Measurements from ENCODE around the gene BAZ1B. TPM values are rescaled to one million over a fixed set of nuclear protein-coding genes. Genes with fewer than 3 reads are reported as not detected.
A peak's percentile ranks its signal among the peaks of the same experiment; 100 is the strongest.

Gene BAZ1B
- total and polyA plus RNA-seq, 2 of the 4 experiments (the other 2 are of a cell fraction) = 20.2 to 45.0 TPM

DNA sequence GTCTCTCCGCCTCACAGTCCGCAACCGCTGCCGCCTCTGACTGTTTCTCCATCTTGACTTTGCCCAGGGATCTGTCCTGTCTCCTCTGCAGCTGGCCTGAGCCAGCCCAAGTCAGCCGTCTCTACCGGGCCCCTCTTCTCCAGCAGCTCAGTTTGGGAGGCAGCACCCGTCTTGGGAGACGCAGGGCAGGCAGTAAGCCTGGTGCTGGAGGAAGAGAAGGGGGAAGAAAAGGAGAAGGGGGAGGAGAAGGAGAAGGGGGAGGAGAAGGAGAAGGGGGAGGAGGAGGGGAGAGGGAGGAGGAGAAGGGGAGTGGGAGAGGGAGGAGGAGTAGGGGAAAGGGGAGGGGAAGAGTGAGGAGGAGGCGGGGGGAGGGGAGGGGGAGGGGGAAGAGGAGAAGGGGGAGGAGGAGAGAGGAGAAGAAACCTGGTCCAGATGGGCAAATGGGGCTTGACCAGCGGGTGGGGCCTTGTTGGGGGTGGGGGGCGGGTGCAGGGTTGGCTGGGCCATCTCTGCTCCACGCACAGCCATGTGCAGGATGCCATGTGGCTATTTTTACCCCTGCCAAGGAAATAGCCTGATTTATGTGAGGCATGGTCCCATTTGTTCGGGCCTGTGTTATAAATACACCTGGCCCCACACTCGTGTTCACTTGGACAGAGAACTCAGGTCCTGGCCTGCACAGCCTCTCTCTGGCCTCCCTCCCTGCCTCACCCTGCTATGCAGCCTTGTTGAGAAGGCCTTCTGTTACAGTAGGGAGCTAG is 124.4 kb downstream of the BAZ1B start (continued):
- TF ChIP-seq SMC3 (IDR thresholded peaks at IDR 0.05; ENCODE audit: low read depth, low read length) = no peak

DNA sequence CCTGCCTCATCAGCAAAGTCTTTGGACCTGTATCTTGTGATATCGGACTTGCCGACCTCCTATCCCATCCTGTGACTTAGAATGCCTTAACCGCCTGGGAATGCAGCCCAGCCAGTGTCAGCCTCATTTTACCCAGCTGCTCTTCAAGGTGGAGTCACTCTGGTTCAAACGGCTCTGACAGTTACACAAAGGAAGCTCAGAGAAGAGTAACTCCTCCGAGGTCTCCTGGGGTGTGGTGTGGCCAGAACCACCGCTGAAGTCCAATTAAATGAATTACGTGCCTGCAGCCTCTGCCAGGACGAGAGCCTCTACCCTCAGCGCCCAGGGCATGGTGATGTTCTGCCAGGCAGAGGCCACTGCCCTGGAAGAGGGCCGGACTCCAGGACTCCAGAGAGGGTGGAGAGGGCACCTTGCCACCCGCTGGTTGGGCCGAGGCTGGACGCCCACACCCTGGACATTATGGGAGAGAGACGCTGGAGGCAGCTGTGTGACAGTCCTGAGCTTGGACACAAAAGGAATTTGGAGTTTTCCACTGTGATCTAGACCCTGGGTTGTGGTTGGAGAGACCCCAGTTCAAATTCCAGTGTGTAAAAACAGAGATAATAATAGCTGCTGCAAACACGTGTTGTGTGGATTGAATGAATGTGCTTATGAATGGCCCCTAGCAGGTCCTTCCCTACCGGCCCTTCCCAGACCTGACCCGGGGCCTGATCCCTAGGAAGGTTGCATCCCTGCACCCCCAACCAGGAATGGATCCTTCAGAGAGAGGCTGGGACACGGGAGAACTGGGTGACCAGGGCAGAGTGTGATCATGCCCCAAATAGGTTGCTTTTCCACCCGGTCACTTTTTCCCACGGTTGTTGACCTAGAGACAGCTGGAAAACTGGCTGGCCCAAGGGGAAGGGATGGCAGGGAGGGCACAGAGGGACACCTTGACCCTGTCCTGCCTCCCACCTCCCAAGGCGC is 126.3 kb downstream of the BAZ1B start:
- no peak overlapping the region for H3K18ac ChIP-seq (ENCODE audit: low read depth, low read length)
- no peak overlapping the region for H3K9ac ChIP-seq (ENCODE audit: low read depth, low read length)
- DNase-seq (no peak), ATAC-seq (ENCODE audit: low read depth) (no peak)
- ChIA-PET POLR2A (ENCODE audit: unreplicated experiment) (no interaction called here), CTCF (interaction anchor here (0.9 kb wide), 1 partner anchor 53 kb away, joined by 3 read pairs; no protein-coding TSS in a partner anchor)
- intact Hi-C loops (cut with micrococcal nuclease) = no loop called here
- no peak overlapping the region for H3K4ac ChIP-seq (ENCODE audit: low read depth, low read length)
- no peaks in the 10 kb centered on the region; the same call in 1 of the 2 replicates for H3K4me1 ChIP-seq (ENCODE audit: control insufficient read depth, insufficient read depth, low read length)
- dilution Hi-C loops (cut with HindIII; ENCODE audit: low sequenced_read_pairs, unreplicated experiment) = no loop called here
- H3K14ac ChIP-seq (replicated peaks; ENCODE audit: low read depth, low read length) = no peak overlapping the region
- no peak overlapping the region for H3K27ac ChIP-seq (ENCODE audit: insufficient read depth, low read length)
- no peaks in the 10 kb centered on the region for H3K79me1 ChIP-seq (ENCODE audit: low read depth in 1 of 2, low read length in 2 of 2)
- H2AK9ac ChIP-seq (replicated peaks; ENCODE audit: low read depth, low read length, poor library complexity) = peak overlapping the region; percentile 55
- no peak overlapping the region for H2BK5ac ChIP-seq (ENCODE audit: low read depth, low read length, poor library complexity, severe bottlenecking)
- H3K9me1 ChIP-seq (ENCODE audit: insufficient read depth, low read length) = peaks cover 2% of the 10 kb centered on the region; the same call in 1 of the 2 replicates
- no peak overlapping the region for H2BK120ac ChIP-seq (ENCODE audit: low read depth, low read length)
- H4K5ac ChIP-seq (ENCODE audit: low read depth, low read length) = no peak overlapping the region
- H3K23ac ChIP-seq (ENCODE audit: low read depth, low read length) = no peak overlapping the region
- no peak overlapping the region for H3K4me3 ChIP-seq (ENCODE audit: insufficient read depth, low read depth, low read length)
- no peak overlapping the region for H2BK15ac ChIP-seq (ENCODE audit: low read depth, low read length)
- H2BK20ac ChIP-seq (ENCODE audit: low read depth, low read length) = no peak overlapping the region
- no peak overlapping the region for H3K4me2 ChIP-seq (ENCODE audit: low read depth, low read length)
- 75% methylated on average over 9 of the region's 21 CpGs; no CpG with 5 or more reads in 1 of the 2 experiments for WGBS, 2 experiments (ENCODE audit: extremely low coverage in 2 of 2, insufficient read length in 1 of 2)
- no peaks in the 10 kb centered on the region for H3K36me3 ChIP-seq (ENCODE audit: control insufficient read depth, insufficient read depth, low read length)
- H3K56ac ChIP-seq (ENCODE audit: extremely low read depth, insufficient read depth, low read length) = no peak overlapping the region
- no peak overlapping the region for H4K91ac ChIP-seq (ENCODE audit: insufficient read depth, low read depth, low read length)
- peak overlapping the region; percentile 51 for H2AFZ ChIP-seq (replicated peaks; ENCODE audit: low read length, poor library complexity)
- H4K20me1 ChIP-seq (ENCODE audit: insufficient read depth, low read length) = no peaks in the 10 kb centered on the region
- BruUV-seq (replicated peaks) = no TSS peak
- peaks cover 9% of the 10 kb centered on the region; the same call in 1 of the 2 replicates for H3K27me3 ChIP-seq (ENCODE audit: control insufficient read depth, insufficient read depth, low read length)
- H3K9me3 ChIP-seq (ENCODE audit: control insufficient read depth, insufficient read depth, low read length) = peaks cover 6% of the 10 kb centered on the region; the same call in 1 of the 2 replicates
- no peak overlapping the region for H4K8ac ChIP-seq (ENCODE audit: low read depth in 2 of 2, low read length in 2 of 2)
- H2AK5ac ChIP-seq (ENCODE audit: low read depth, low read length) = no peak overlapping the region
- in situ Hi-C loops (cut with MboI; ENCODE audit: low sequenced_read_pairs) = no loop called here
- no peak for TF ChIP-seq RAD21 (IDR thresholded peaks at IDR 0.05; ENCODE audit: low read length)
- no peak for TF ChIP-seq MXI1 (IDR thresholded peaks at IDR 0.05; ENCODE audit: borderline replicate concordance, low read depth, low read length)
- TF ChIP-seq, protein P1, sequence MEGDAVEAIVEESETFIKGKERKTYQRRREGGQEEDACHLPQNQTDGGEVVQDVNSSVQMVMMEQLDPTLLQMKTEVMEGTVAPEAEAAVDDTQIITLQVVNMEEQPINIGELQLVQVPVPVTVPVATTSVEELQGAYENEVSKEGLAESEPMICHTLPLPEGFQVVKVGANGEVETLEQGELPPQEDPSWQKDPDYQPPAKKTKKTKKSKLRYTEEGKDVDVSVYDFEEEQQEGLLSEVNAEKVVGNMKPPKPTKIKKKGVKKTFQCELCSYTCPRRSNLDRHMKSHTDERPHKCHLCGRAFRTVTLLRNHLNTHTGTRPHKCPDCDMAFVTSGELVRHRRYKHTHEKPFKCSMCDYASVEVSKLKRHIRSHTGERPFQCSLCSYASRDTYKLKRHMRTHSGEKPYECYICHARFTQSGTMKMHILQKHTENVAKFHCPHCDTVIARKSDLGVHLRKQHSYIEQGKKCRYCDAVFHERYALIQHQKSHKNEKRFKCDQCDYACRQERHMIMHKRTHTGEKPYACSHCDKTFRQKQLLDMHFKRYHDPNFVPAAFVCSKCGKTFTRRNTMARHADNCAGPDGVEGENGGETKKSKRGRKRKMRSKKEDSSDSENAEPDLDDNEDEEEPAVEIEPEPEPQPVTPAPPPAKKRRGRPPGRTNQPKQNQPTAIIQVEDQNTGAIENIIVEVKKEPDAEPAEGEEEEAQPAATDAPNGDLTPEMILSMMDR (conservative IDR thresholded peaks at IDR 0.05; ENCODE audit: low read depth, low read length) = no peak
- TF ChIP-seq, protein P2, sequence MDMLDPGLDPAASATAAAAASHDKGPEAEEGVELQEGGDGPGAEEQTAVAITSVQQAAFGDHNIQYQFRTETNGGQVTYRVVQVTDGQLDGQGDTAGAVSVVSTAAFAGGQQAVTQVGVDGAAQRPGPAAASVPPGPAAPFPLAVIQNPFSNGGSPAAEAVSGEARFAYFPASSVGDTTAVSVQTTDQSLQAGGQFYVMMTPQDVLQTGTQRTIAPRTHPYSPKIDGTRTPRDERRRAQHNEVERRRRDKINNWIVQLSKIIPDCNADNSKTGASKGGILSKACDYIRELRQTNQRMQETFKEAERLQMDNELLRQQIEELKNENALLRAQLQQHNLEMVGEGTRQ (IDR thresholded peaks at IDR 0.05; ENCODE audit: low read depth, low read length) = no peak
- TF ChIP-seq RCOR1 (IDR thresholded peaks at IDR 0.05; ENCODE audit: insufficient replicate concordance, low read length) = no peak
- no peak for TF ChIP-seq POLR2A (IDR thresholded peaks at IDR 0.05; ENCODE audit: low read depth, low read length)
- no peak for TF ChIP-seq MAZ (IDR thresholded peaks at IDR 0.05; ENCODE audit: borderline replicate concordance, low read depth, low read length)
- TF ChIP-seq CHD1 (IDR thresholded peaks at IDR 0.05; ENCODE audit: low read depth, low read length) = no peak
